ENCODE measurements around the gene TMC1.

Gene TMC1

DNA sequence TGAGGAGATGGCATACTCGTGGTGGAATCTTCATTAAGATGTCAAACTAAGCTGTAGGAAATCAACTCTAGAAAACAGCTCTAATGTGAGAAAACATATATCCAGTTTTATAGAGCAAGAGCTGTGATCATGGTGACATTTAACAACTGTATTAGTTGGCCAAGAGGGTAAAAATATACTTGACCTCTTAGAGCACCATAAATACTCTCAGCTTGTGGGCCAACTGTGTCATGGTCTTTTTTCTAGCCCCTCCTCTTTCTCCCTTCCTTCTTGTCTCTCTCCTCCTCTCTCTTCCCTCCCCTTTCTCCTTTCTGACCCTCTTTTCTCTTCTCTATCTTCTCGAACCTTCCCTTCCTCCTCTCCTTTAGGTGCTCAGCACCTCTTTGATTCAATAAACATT, 54.7 kb downstream of the TMC1 start:
- DNase-seq: no peak

DNA sequence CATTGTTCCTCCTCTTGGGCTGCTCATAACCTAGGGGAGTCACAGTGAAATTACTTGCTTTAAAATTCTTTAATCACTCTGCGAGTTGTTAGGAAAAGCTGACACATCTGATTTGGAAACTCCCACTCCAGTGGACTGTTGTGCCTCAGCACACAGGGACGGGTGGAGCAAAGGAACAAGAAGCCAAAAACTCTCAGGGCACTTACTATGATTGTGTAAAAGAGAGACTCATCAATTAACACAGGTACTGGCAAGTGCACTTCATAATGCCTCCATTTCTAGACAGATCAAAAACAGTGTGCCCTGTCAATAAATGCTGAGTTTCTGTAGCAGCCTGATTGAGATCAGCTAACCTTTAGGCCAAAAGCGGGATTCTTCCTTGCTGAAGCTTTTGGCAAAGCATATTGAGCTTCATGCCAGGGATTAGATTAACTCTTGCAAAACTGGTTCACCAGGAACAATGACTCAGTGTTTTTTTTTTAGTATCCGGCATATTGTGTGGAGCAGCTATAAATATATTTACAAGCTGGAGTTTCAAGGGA, 55.9 kb downstream of the TMC1 start:
- DNase-seq: no peak

GRCh38 chr9:72579190-72579589, 57.8 kb downstream of the TMC1 start:
- peak; percentile 23 for DNase-seq

DNA sequence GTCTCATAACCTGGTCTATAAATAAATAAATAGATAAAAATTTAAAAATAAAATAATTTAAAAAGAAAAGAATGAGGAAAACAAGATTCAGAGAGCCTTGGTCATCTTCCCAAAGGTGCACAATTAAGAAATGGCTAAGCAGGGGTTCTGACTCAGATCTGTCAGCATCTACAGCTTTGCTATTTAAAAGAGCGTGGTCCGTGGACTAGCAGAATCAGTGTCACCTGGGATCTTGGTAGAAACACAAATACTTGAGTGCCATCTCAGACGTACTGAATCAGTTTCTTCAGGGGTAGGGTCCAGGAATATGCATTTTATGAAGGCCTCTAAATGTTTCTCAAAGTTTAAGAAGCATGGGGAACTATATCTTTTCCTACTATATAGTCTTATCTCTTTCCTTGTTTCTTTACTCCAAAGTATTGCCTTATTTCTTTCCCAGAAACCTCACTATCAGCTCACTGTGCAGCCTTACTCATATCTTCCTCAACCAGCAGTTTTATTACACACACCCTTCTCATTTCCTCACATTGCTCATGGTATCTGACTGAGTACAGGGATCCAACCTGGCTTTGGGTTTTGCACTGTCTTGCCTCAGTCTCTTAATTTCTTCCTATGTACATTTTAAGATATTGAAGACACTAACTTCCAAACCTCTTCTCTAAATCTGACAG, 58.6 kb downstream of the TMC1 start:
- peak; percentile 91 for DNase-seq

DNA sequence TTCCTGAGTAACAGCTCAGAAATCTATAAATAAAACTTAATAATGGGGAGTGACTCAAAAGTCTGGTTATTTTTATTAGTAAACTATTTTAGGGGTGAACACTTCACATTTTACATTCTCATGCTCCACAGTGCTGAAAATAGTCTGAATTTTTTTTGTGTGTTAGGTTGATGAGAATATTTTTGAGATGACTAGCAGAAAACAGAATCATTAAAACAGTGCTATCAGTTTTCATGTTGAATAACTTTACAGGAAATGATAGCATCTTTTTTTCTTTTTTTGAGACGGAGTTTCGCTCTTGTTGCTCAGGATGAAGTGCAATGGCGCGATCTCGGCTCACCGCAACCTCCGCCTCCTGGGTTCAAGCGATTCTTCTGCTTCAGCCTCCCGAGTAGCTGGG, 60.3 kb downstream of the TMC1 start:
- DNase-seq: no peak

GRCh38 chr9:72583370-72583769, 62.0 kb downstream of the TMC1 start:
- no peak for DNase-seq

GRCh38 chr9:72586388-72587130, 65.2 kb downstream of the TMC1 start:
- DNase-seq: peak; percentile 48

GRCh38 chr9:72588336-72588735, 66.9 kb downstream of the TMC1 start:
- no peak for DNase-seq

DNA sequence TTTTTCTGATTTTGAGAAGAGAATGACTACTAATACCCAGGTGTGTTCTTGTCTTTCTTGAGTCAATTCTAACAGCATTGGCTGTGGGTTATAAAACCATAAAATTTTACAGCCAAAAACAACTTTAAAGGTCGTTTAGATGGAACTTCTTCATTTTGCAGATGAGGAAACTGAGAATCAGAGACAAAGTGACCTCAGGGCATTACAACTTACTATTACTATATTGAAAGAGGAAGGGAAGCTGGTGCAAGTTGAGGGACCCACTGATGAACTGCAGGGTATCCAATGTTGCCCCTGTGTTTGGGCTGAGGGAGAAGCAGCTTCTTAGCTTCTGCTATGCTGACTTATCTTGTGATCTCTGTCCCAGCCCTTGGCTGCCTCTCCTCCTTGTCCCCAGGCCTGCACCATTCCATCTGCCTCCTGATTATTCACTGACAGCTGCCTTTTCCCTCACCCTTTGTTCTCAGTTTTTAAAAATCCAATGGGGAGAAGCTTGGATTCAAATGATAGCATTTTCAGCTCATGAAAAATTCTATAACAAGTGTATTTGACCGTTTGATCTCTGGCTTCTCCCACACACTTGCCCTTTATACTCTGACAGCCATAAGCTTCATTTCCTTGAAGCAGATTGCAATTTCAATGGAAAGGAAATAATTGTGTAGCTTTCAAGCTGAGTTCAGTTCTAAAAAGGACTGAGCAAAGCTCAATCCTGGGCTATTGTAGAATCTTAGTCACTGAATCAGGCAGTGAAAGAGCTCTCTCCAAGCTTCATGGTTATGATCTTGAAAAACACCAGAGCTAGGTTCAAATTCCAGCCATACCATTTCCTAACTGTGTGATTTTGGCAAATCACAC, 68.5 kb downstream of the TMC1 start:
- DNase-seq: no peak

- no peak for DNase-seq
Measured at GRCh38 chr9:72590824-72591223, 69.4 kb downstream of the TMC1 start.

- peak; percentile 69 for DNase-seq
Measured at GRCh38 chr9:72592502-72593403, 71.3 kb downstream of the TMC1 start.

- no peak for DNase-seq
Measured at GRCh38 chr9:72596451-72597180, 75.2 kb downstream of the TMC1 start.

GRCh38 chr9:72597181-72597517, 75.7 kb downstream of the TMC1 start:
- DNase-seq: no peak

DNA sequence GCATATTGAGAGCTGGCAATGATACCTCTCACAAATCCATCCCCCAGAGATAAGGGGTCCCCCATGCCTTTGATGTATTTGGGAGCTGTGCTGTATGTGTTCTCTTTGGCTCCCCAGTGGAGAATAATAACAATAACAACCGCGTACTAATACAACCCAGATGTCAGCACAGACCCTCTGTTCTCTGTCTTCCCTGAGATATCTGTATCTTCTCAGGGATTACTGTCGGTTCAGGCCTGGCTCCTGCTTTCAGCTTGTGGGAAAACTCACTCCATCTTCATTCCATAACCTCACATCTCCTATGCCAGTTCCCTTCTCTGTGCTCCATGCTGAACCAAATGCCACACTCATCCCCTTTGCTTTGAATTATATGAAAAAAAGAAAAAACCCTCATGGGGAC, 76.2 kb downstream of the TMC1 start:
- DNase-seq: no peak

GRCh38 chr9:72598639-72599038, 77.2 kb downstream of the TMC1 start:
- DNase-seq: no peak

- no peak for DNase-seq
Measured at GRCh38 chr9:72599874-72600534, 78.6 kb downstream of the TMC1 start.

DNA sequence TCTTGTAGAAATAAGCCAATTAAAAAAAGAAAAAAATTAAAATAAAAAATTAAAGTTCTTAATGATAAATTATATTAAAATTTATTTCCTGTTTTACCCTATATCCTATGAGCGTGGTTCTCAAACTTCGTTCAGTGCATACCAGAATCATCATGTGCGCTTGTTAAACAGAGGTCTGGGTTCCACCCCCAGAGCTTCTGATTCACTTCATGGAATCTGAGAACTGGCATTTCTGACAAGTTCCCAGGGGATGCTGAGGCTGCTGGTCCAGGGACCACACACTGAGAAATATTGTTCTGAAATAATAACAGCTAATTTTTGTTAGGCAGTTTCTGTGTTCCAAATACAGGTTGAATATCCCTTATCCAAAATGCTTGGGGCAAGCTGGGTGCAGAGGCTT, 79.3 kb downstream of the TMC1 start:
- no peak for DNase-seq

GRCh38 chr9:72601615-72602014, 80.2 kb downstream of the TMC1 start:
- no peak for DNase-seq

DNA sequence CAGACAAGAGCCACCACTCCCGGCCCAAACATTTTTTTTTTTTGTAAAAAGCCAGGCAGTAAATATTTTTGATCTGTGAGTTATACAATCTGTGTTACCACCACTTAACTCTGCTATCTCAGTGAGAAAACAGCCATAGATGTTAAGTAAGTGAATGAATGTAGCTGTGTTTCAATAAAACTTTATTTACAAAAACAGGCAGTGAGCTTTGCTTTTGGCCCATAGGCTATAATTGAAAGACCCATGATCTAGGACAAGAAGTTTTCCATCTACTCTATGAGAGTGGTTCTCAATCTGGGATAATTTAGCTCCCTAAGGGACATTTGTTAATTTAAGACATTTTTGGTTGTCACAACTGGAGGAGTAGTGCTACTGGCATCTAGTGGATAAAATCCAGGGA, 91.0 kb downstream of the TMC1 start:
- no peak for DNase-seq

DNA sequence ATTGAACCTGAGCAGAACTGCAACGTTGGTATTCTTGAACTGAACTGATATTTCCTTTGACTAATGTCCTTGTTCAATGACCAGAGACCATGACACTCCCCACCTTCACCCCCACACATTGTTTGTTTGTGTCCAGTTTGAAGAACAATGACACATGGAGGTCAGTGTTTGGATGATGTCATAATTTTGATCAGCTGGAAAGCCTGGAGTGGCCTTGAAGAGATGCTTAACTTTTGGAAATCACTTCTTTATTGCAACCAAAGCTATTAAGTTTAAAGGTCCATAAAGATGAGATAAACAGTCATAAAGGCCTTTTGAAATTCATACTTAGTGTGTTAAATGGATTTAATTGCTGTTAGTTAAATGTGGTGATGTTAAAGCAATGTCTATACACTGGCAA, 92.7 kb downstream of the TMC1 start:
- no peak for DNase-seq

GRCh38 chr9:72615931-72616330, 94.5 kb downstream of the TMC1 start:
- DNase-seq: no peak
